Renal cortical epithelial cell (primary cell): ENCODE results near the gene TRAF6. TPM values are rescaled to one million over a fixed set of nuclear protein-coding genes. Genes with fewer than 3 reads are reported as not detected.

Experiments
- total RNA-seq: library from RNA; depleted of rRNA; stranded (reverse); fragments of >200 nt; gene quantifications from 2 replicates; pipeline ENCODE4 v1.2.3, GENCODE V29; 2014

TRAF6 gene
- total RNA-seq, 1 donor from 2014 or later = 15.6 TPM

Other genes with a start within 250 kb of the TRAF6 start
- 37.7 and 57.9 TPM in 2 replicates for gene COMMD9, start 220.8 kb downstream of the TRAF6 start, total RNA-seq
- 22.1 and 83.1 TPM in 2 replicates for gene PRR5L, start 214.0 kb downstream of the TRAF6 start, total RNA-seq
- gene RAG1, start 57.7 kb upstream of the TRAF6 start, total RNA-seq = 2.6 and 3.7 TPM in 2 replicates
- 29.5 and 57.5 TPM in 2 replicates for gene IFTAP, start 84.2 kb upstream of the TRAF6 start, total RNA-seq
- gene RAG2, start 88.0 kb upstream of the TRAF6 start, total RNA-seq = not detected in 2 replicates